IPS-20b (cell line): ENCODE results near the gene KIF26B.
"Not testable (repeated sequence)": the region's sequence is repeated elsewhere in the genome, so short reads cannot be mapped to it uniquely, and the experiment has no call there.

ENCODE experiments used
- H3K27ac ChIP-seq: one replicate; pipeline ENCODE4 v1.5.1; 2013; ENCODE audit warnings: low read length
- H3K27me3 ChIP-seq: 2 replicates; pipeline ENCODE4 v1.6.1; 2013; ENCODE audit warnings: mild to moderate bottlenecking, low read length, inconsistent platforms; ENCODE audit not compliant: insufficient read depth
- H3K36me3 ChIP-seq: 2 replicates; pipeline ENCODE4 v1.6.1; 2013; ENCODE audit warnings: low read depth, mild to moderate bottlenecking, inconsistent platforms, low read length, moderate library complexity; ENCODE audit not compliant: insufficient read depth
- H3K4me1 ChIP-seq: 2 replicates; pipeline ENCODE4 v1.6.1; 2013; ENCODE audit warnings: mild to moderate bottlenecking, control low read depth, inconsistent platforms, low read length, moderate library complexity; ENCODE audit not compliant: insufficient read depth
- H3K4me3 ChIP-seq: 2 replicates; pipeline ENCODE4 v1.5.1; 2013; ENCODE audit warnings: mild to moderate bottlenecking, low read length, inconsistent platforms
- H3K9ac ChIP-seq: 2 replicates; pipeline ENCODE4 v1.6.1; 2013; ENCODE audit warnings: low read depth, mild to moderate bottlenecking, inconsistent platforms, low read length, moderate library complexity
- H3K9me3 ChIP-seq: 2 replicates; pipeline ENCODE4 v1.6.1; 2013; ENCODE audit warnings: mild to moderate bottlenecking, low read depth, low read length, inconsistent platforms; ENCODE audit not compliant: insufficient read depth

The KIF26B gene

GRCh38 chr1:245316784-245317183, 162.0 kb downstream of the KIF26B start:
- Histone ChIP-seq H3K27me3 (no peaks in the 10 kb centered on the region), H3K36me3 (no peaks in the 10 kb centered on the region), H3K4me3 (no peak overlapping the region), H3K9me3 (no peaks in the 10 kb centered on the region), H3K9ac (no peak overlapping the region), H3K27ac (no peak overlapping the region), H3K4me1 (no peaks in the 10 kb centered on the region)

- no peaks in the 10 kb centered on the region for H3K36me3 ChIP-seq
- no peaks in the 10 kb centered on the region for H3K9me3 ChIP-seq
- no peak overlapping the region for H3K4me3 ChIP-seq
- no peak overlapping the region for H3K27ac ChIP-seq
- no peaks in the 10 kb centered on the region for H3K4me1 ChIP-seq
- H3K9ac ChIP-seq, result no peak overlapping the region
- no peaks in the 10 kb centered on the region for H3K27me3 ChIP-seq
These were observed 162.4 kb downstream of the KIF26B start for GRCh38 chr1:245317217-245317616.

GRCh38 chr1:245319094-245319493, 164.3 kb downstream of the KIF26B start:
- H3K9me3 ChIP-seq, result no peaks in the 10 kb centered on the region
- H3K27ac ChIP-seq, result no peak overlapping the region
- no peaks in the 10 kb centered on the region for H3K36me3 ChIP-seq
- H3K27me3 ChIP-seq, result no peaks in the 10 kb centered on the region
- no peaks in the 10 kb centered on the region; the same call in 1 of the 2 replicates for H3K4me1 ChIP-seq
- no peak overlapping the region for H3K4me3 ChIP-seq
- no peak overlapping the region for H3K9ac ChIP-seq

GRCh38 chr1:245322673-245323072, 167.9 kb downstream of the KIF26B start:
- Histone ChIP-seq H3K36me3 (no peaks in the 10 kb centered on the region), H3K4me3 (no peak overlapping the region), H3K4me1 (no peaks in the 10 kb centered on the region; the same call in 1 of the 2 replicates), H3K27me3 (no peaks in the 10 kb centered on the region), H3K9ac (no peak overlapping the region), H3K9me3 (no peaks in the 10 kb centered on the region), H3K27ac (no peak overlapping the region)

GRCh38 chr1:245323765-245324164, 169.0 kb downstream of the KIF26B start:
- not testable (repeated sequence) for H3K4me1 ChIP-seq, H3K9ac ChIP-seq, H3K27me3 ChIP-seq, H3K27ac ChIP-seq, H3K36me3 ChIP-seq, H3K9me3 ChIP-seq, H3K4me3 ChIP-seq

GRCh38 chr1:245325922-245326795, 171.4 kb downstream of the KIF26B start:
- Histone ChIP-seq H3K27ac (no peak overlapping the region), H3K4me3 (no peak overlapping the region), H3K9me3 (no peaks in the 10 kb centered on the region), H3K4me1 (no peaks in the 10 kb centered on the region; the same call in 1 of the 2 replicates), H3K27me3 (peaks cover under 1% of the 10 kb centered on the region; the same call in 1 of the 2 replicates), H3K36me3 (no peaks in the 10 kb centered on the region), H3K9ac (no peak overlapping the region)

GRCh38 chr1:245327360-245327759, 172.6 kb downstream of the KIF26B start:
- Histone ChIP-seq H3K27ac (no peak overlapping the region), H3K4me3 (no peak overlapping the region), H3K36me3 (no peaks in the 10 kb centered on the region), H3K9me3 (no peaks in the 10 kb centered on the region), H3K9ac (no peak overlapping the region), H3K4me1 (no peaks in the 10 kb centered on the region; the same call in 1 of the 2 replicates), H3K27me3 (peaks cover 6% of the 10 kb centered on the region; the same call in 1 of the 2 replicates)

GRCh38 chr1:245327842-245328241, 173.1 kb downstream of the KIF26B start:
- H3K36me3 ChIP-seq, result no peaks in the 10 kb centered on the region
- H3K9ac ChIP-seq, result no peak overlapping the region
- H3K27me3 ChIP-seq, result peaks cover 6% of the 10 kb centered on the region; the same call in 1 of the 2 replicates
- H3K4me1 ChIP-seq, result no peaks in the 10 kb centered on the region
- H3K9me3 ChIP-seq, result no peaks in the 10 kb centered on the region
- no peak overlapping the region for H3K27ac ChIP-seq
- H3K4me3 ChIP-seq, result no peak overlapping the region

- Histone ChIP-seq H3K9me3 (no peaks in the 10 kb centered on the region), H3K36me3 (no peaks in the 10 kb centered on the region), H3K4me3 (no peak overlapping the region; the same call in 1 of the 2 replicates), H3K27ac (no peak overlapping the region), H3K27me3 (peaks cover 6% of the 10 kb centered on the region; the same call in 1 of the 2 replicates), H3K4me1 (no peaks in the 10 kb centered on the region), H3K9ac (no peak overlapping the region)
These were observed 176.2 kb downstream of the KIF26B start for GRCh38 chr1:245330951-245331350.

- Histone ChIP-seq H3K4me1 (peaks cover 4% of the 10 kb centered on the region; the same call in 1 of the 2 replicates), H3K36me3 (no peaks in the 10 kb centered on the region), H3K9ac (no peak overlapping the region), H3K27me3 (peaks cover 6% of the 10 kb centered on the region; the same call in 1 of the 2 replicates), H3K4me3 (no peak overlapping the region), H3K27ac (no peak overlapping the region), H3K9me3 (no peaks in the 10 kb centered on the region)
These were observed 177.3 kb downstream of the KIF26B start for GRCh38 chr1:245332085-245332484.

GRCh38 chr1:245332513-245332912, 177.7 kb downstream of the KIF26B start:
- H3K9ac ChIP-seq, result no peak overlapping the region
- peaks cover 6% of the 10 kb centered on the region; the same call in 1 of the 2 replicates for H3K27me3 ChIP-seq
- H3K27ac ChIP-seq, result no peak overlapping the region
- no peaks in the 10 kb centered on the region for H3K36me3 ChIP-seq
- H3K4me1 ChIP-seq, result peaks cover 4% of the 10 kb centered on the region; the same call in 1 of the 2 replicates
- no peak overlapping the region for H3K4me3 ChIP-seq
- H3K9me3 ChIP-seq, result no peaks in the 10 kb centered on the region

- Histone ChIP-seq H3K4me3 (no peak overlapping the region), H3K4me1 (peaks cover 8% of the 10 kb centered on the region), H3K27me3 (peaks cover 6% of the 10 kb centered on the region; the same call in 1 of the 2 replicates), H3K9me3 (no peaks in the 10 kb centered on the region), H3K27ac (no peak overlapping the region), H3K36me3 (no peaks in the 10 kb centered on the region), H3K9ac (no peak overlapping the region)
These were observed 179.4 kb downstream of the KIF26B start for GRCh38 chr1:245334235-245334634.
